Fibroblast of villous mesenchyme (primary cell): ENCODE data around the gene TRAPPC10. TPM values are rescaled to one million over a fixed set of nuclear protein-coding genes. Genes with fewer than 3 reads are reported as not detected.

Experiments used
- DNase-seq: peaks from one replicate; pipeline ENCODE4 v3.0.0-alpha.2; 2010; ENCODE audit warnings: low read depth
- H3K4me3 ChIP-seq: 2 replicates; pipeline ENCODE4 v1.5.1; 2011; ENCODE audit warnings: low read depth, mild to moderate bottlenecking, low read length
- CTCF ChIP-seq: IDR thresholded peaks from 2 replicates; pipeline ENCODE4 v1.5.1; 2012; ENCODE audit warnings: low read depth, mild to moderate bottlenecking, low read length; ENCODE audit not compliant: insufficient read depth
- total RNA-seq: library from RNA; depleted of rRNA; stranded (reverse); fragments of >200 nt; gene quantifications from 2 replicates; pipeline ENCODE4 v1.2.3, GENCODE V29; 2012

TRAPPC10 gene
- total RNA-seq, 1 donor = 28.5 TPM

- TF ChIP-seq CTCF = no peak
- DNase-seq = no peak
- no peak overlapping the region for H3K4me3 ChIP-seq
These were observed 31.5 kb downstream of the TRAPPC10 start for GRCh38 chr21:44043613-44044012.

- no peak overlapping the region for H3K4me3 ChIP-seq
- TF ChIP-seq CTCF = no peak
- no peak for DNase-seq
These were observed 34.6 kb downstream of the TRAPPC10 start for GRCh38 chr21:44046734-44047133.

GRCh38 chr21:44047996-44048560 lies 36.0 kb downstream of the TRAPPC10 start:
- no peak overlapping the region for H3K4me3 ChIP-seq
- DNase-seq = no peak
- TF ChIP-seq CTCF = no peak

GRCh38 chr21:44049182-44049581 lies 37.1 kb downstream of the TRAPPC10 start:
- DNase-seq = no peak
- TF ChIP-seq CTCF = no peak
- H3K4me3 ChIP-seq = no peak overlapping the region

- DNase-seq = no peak
- no peak overlapping the region for H3K4me3 ChIP-seq
- TF ChIP-seq CTCF = no peak
These were observed 37.5 kb downstream of the TRAPPC10 start for GRCh38 chr21:44049606-44050005.

- H3K4me3 ChIP-seq = no peak overlapping the region
- no peak for DNase-seq
- TF ChIP-seq CTCF = no peak
These were observed 38.2 kb downstream of the TRAPPC10 start for GRCh38 chr21:44050276-44050675.

- no peak for TF ChIP-seq CTCF
- no peak overlapping the region for H3K4me3 ChIP-seq
- peak; percentile 71 for DNase-seq
These were observed 39.4 kb downstream of the TRAPPC10 start for GRCh38 chr21:44051462-44051941.
